Fibroblast of lung (primary cell): ENCODE results near the gene P4HTM. TPM values are rescaled to one million over a fixed set of nuclear protein-coding genes. Genes with fewer than 3 reads are reported as not detected.

Experiments
- DNase-seq, 2 donors: peaks; one replicate each; pipeline versions ENCODE4 v3.0.0 to v3.0.0-alpha.2; 2010; ENCODE audit warnings: low read depth in 2 of 2
- H2AFZ ChIP-seq: 2 replicates; pipeline ENCODE4 v1.5.1; 2012; ENCODE audit warnings: low read length, control low read depth, inconsistent platforms
- H3K27ac ChIP-seq: 2 replicates; pipeline ENCODE4 v1.5.1; 2011; ENCODE audit warnings: low read length, control low read depth; ENCODE audit not compliant: insufficient read depth
- H3K27me3 ChIP-seq: 2 replicates; pipeline ENCODE4 v1.5.1; 2011; ENCODE audit warnings: mild to moderate bottlenecking, low read length; ENCODE audit not compliant: control insufficient read depth, insufficient read depth
- H3K36me3 ChIP-seq: 2 replicates; pipeline ENCODE4 v1.5.1; 2011; ENCODE audit warnings: low read length; ENCODE audit not compliant: control insufficient read depth, insufficient read depth
- H3K4me1 ChIP-seq: 2 replicates; pipeline ENCODE4 v1.5.1; 2011; ENCODE audit warnings: low read length; ENCODE audit not compliant: control insufficient read depth, insufficient read depth; ENCODE audit errors: extremely low read depth
- H3K4me2 ChIP-seq: 2 replicates; pipeline ENCODE4 v1.5.1; 2011; ENCODE audit warnings: low read length, control low read depth; ENCODE audit not compliant: insufficient read depth; ENCODE audit errors: extremely low read depth
- H3K4me3 ChIP-seq, 4 experiments: fragments of 200-600 bp in 1 of 4; sonication (generic) in 1 of 4; replicated peaks in 1 of 4; 2 replicates each; pipeline ENCODE4 v1.5.1; 2011 to 2016; ENCODE audit warnings: low read length in 4 of 4, low read depth in 3 of 4, mild to moderate bottlenecking in 3 of 4, control low read depth in 2 of 4, inconsistent platforms in 1 of 4, mixed read lengths in 1 of 4; ENCODE audit not compliant: insufficient read depth in 1 of 4; ENCODE audit errors: control extremely low read depth in 1 of 4
- H3K79me2 ChIP-seq: 2 replicates; pipeline ENCODE4 v1.5.1; 2012; ENCODE audit warnings: mild to moderate bottlenecking, low read length, inconsistent platforms; ENCODE audit not compliant: control insufficient read depth, insufficient read depth
- H3K9ac ChIP-seq: 2 replicates; pipeline ENCODE4 v1.5.1; 2011; ENCODE audit warnings: mild to moderate bottlenecking, low read length, control low read depth; ENCODE audit not compliant: insufficient read depth
- H3K9me3 ChIP-seq: 2 replicates; pipeline ENCODE4 v1.5.1; 2012; ENCODE audit warnings: low read depth, low read length; ENCODE audit not compliant: control insufficient read depth, insufficient read depth
- H4K20me1 ChIP-seq: 2 replicates; pipeline ENCODE4 v1.5.1; 2011; ENCODE audit warnings: low read length; ENCODE audit not compliant: control insufficient read depth, insufficient read depth; ENCODE audit errors: extremely low read depth
- EZH2 ChIP-seq: IDR thresholded peaks from 2 replicates; pipeline ENCODE4 v1.5.1; 2012; ENCODE audit warnings: low read length, control low read depth, mild to moderate bottlenecking; ENCODE audit errors: missing control alignments
- polyA plus RNA-seq, 2 donors: library from polyadenylated mRNA; depleted of rRNA in 1 of 2; stranded (reverse) in 1 of 2; unstranded in 1 of 2; fragments of >200 nt; gene quantifications; 2 replicates each; pipeline ENCODE4 v1.2.1, GENCODE V29; 2011 to 2012; ENCODE audit warnings: missing spikeins in 1 of 2
- total RNA-seq: library from RNA; depleted of rRNA; stranded (reverse); fragments of >200 nt; gene quantifications from 2 replicates; pipeline ENCODE4 v1.2.1, GENCODE V29; 2014
- TF ChIP-seq, protein P1 (sequence below), 2 donors: IDR thresholded peaks in 1 of 2; conservative IDR thresholded peaks in 1 of 2; 1 replicate in 1 of 2; 2 replicates in 1 of 2; pipeline ENCODE4 v1.5.1; 2011 to 2012; ENCODE audit warnings: low read length in 2 of 2, control low read depth in 1 of 2, inconsistent platforms in 1 of 2, low read depth in 1 of 2, mild to moderate bottlenecking in 1 of 2

The P4HTM gene
- total and polyA plus RNA-seq, 2 donors (not counting 1 experiment from before 2014, with no cell fraction given): 16.2 to 46.7 TPM

- peaks cover 9% of the 10 kb centered on the region for H3K4me1 ChIP-seq
- peaks cover 49% of the 10 kb centered on the region for H3K79me2 ChIP-seq
- peak overlapping the region; percentile 23 for H3K27ac ChIP-seq
- DNase-seq: no peak
- H3K27me3 ChIP-seq: no peaks in the 10 kb centered on the region
- no peaks in the 10 kb centered on the region for H3K9me3 ChIP-seq
- H3K36me3 ChIP-seq: peaks cover 35% of the 10 kb centered on the region
- H2AFZ ChIP-seq: no peak overlapping the region
- H4K20me1 ChIP-seq: no peaks in the 10 kb centered on the region
- no peak for TF ChIP-seq EZH2
- TF ChIP-seq, protein P1, sequence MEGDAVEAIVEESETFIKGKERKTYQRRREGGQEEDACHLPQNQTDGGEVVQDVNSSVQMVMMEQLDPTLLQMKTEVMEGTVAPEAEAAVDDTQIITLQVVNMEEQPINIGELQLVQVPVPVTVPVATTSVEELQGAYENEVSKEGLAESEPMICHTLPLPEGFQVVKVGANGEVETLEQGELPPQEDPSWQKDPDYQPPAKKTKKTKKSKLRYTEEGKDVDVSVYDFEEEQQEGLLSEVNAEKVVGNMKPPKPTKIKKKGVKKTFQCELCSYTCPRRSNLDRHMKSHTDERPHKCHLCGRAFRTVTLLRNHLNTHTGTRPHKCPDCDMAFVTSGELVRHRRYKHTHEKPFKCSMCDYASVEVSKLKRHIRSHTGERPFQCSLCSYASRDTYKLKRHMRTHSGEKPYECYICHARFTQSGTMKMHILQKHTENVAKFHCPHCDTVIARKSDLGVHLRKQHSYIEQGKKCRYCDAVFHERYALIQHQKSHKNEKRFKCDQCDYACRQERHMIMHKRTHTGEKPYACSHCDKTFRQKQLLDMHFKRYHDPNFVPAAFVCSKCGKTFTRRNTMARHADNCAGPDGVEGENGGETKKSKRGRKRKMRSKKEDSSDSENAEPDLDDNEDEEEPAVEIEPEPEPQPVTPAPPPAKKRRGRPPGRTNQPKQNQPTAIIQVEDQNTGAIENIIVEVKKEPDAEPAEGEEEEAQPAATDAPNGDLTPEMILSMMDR (conservative IDR thresholded peaks at IDR 0.05 in 1 of 2, IDR thresholded peaks at IDR 0.05 in 1 of 2; ENCODE audit: low read depth in 1 of 2, low read length in 2 of 2): no peak
- H3K9ac ChIP-seq: no peak overlapping the region
- no peak overlapping the region for H3K4me3 ChIP-seq
- no peak overlapping the region for H3K4me2 ChIP-seq
Measured at GRCh38 chr3:49026536-49026935, 36.5 kb downstream of the P4HTM start.

DNA sequence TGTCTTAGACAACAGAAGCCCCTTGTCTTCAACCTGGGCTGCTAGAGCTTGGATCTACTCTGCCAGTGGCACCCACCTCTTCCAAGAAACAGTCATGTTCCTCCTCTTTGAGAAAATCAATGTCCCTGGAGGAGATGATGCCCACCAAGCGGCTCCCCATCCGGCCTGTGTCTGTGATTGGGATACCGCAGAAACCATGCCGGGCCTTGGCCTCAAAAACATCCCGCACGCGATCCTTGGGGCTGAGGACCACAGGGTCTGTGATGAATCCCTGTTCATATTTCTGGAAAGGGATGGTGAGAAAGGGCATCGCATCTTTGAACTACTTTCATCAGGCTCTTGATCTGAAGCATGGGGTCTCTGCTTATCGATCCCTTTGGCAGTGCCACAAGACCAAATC lies 37.6 kb downstream of the P4HTM start:
- TF ChIP-seq EZH2: no peak
- TF ChIP-seq, protein P1 (conservative IDR thresholded peaks at IDR 0.05 in 1 of 2, IDR thresholded peaks at IDR 0.05 in 1 of 2; ENCODE audit: low read depth in 1 of 2, low read length in 2 of 2): no peak
- peak overlapping the region in 1 of 4 experiments; percentile 88 for H3K4me3 ChIP-seq
- H3K4me2 ChIP-seq: peak overlapping the region; percentile 71
- no peaks in the 10 kb centered on the region for H3K27me3 ChIP-seq
- H3K9me3 ChIP-seq: no peaks in the 10 kb centered on the region
- no peak overlapping the region for H3K9ac ChIP-seq
- H3K36me3 ChIP-seq: peaks cover 39% of the 10 kb centered on the region
- peaks cover 44% of the 10 kb centered on the region for H3K79me2 ChIP-seq
- no peaks in the 10 kb centered on the region for H4K20me1 ChIP-seq
- H2AFZ ChIP-seq: no peak overlapping the region
- no peak for DNase-seq
- H3K27ac ChIP-seq: no peak overlapping the region
- H3K4me1 ChIP-seq: peaks cover 9% of the 10 kb centered on the region

DNA sequence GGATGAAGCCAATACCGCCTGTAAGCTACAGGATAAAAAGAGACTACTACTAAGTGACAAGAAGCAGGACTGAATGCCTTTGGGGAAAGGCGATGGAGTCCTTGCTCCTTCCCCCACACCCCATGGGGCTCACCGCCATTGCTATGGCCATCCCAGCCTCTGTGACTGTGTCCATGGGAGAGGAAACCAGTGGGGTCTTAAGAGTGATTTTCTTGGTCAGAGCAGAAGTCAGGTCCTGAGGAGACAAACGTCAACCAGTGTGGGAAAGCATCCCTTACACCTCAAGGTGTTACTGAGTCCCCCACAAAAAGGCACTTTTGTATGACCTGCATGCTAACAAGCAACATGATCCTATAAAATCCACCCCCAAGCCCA lies 38.2 kb downstream of the P4HTM start:
- Histone ChIP-seq H4K20me1 (no peaks in the 10 kb centered on the region), H3K79me2 (peaks cover 38% of the 10 kb centered on the region), H2AFZ (no peak overlapping the region), H3K4me1 (peaks cover 7% of the 10 kb centered on the region), H3K36me3 (peaks cover 36% of the 10 kb centered on the region), H3K4me2 (peak overlapping the region; percentile 71), H3K9ac (no peak overlapping the region), H3K27ac (peak overlapping the region; percentile 86), H3K4me3 (peak overlapping the region; percentile 56 to 88 (median 71)), H3K9me3 (no peaks in the 10 kb centered on the region), H3K27me3 (no peaks in the 10 kb centered on the region)
- TF ChIP-seq, protein P1 (conservative IDR thresholded peaks at IDR 0.05 in 1 of 2, IDR thresholded peaks at IDR 0.05 in 1 of 2; ENCODE audit: low read depth in 1 of 2, low read length in 2 of 2): no peak
- no peak for TF ChIP-seq EZH2
- DNase-seq: no peak
